HepG2 (cell line): ENCODE measurements around the gene GCNT4. TPM values are rescaled to one million over a fixed set of nuclear protein-coding genes. Genes with fewer than 3 reads are reported as not detected.

Experiments
- ARID4A ChIP-seq: sonication (generic); formaldehyde crosslinking; IDR thresholded peaks from 2 replicates; pipeline ENCODE4 v1.5.0; 2020; ENCODE audit warnings: mild to moderate bottlenecking, missing genetic modification reagents, borderline replicate concordance
- GLI4 ChIP-seq: sonication (generic); formaldehyde crosslinking; IDR thresholded peaks from 2 replicates; pipeline ENCODE4 v1.5.1; 2020; ENCODE audit warnings: missing genetic modification reagents, mild to moderate bottlenecking, moderate library complexity, borderline replicate concordance
- ISL2 ChIP-seq: sonication (generic); formaldehyde crosslinking; IDR thresholded peaks from 2 replicates; pipeline ENCODE4 v1.5.0; 2020; ENCODE audit warnings: missing genetic modification reagents
- MAFG ChIP-seq: sonication (generic); formaldehyde crosslinking; IDR thresholded peaks from 2 replicates; pipeline ENCODE4 v1.5.1; 2020; ENCODE audit warnings: mild to moderate bottlenecking, missing genetic modification reagents
- NFE2L1 ChIP-seq: sonication (generic); formaldehyde crosslinking; IDR thresholded peaks from 2 replicates; pipeline ENCODE4 v1.4.0; 2020; ENCODE audit warnings: missing genetic modification reagents, mild to moderate bottlenecking, borderline replicate concordance
- PTBP1 ChIP-seq: fragments of 200-400 bp; formaldehyde crosslinking; IDR thresholded peaks from 2 replicates; pipeline ENCODE4 v1.6.1; 2018; ENCODE audit warnings: low read length, low read depth; ENCODE audit not compliant: poor library complexity, severe bottlenecking
- RAD21 ChIP-seq: fragments of 450-650 bp; formaldehyde crosslinking; IDR thresholded peaks from 2 replicates; pipeline ENCODE4 v1.5.0; 2020; ENCODE audit warnings: mild to moderate bottlenecking
- RERE ChIP-seq: IDR thresholded peaks from 2 replicates; pipeline ENCODE4 v1.6.1; 2016; ENCODE audit warnings: low read depth, missing genetic modification reagents, missing compliant biosample characterization
- SMARCE1 ChIP-seq: fragments of 450-650 bp; IDR thresholded peaks from 2 replicates; pipeline ENCODE4 v1.6.1; 2017; ENCODE audit warnings: borderline replicate concordance
- SSRP1 ChIP-seq: IDR thresholded peaks from 2 replicates; pipeline ENCODE4 v1.6.1; 2016; ENCODE audit warnings: control low read depth
- TEAD3 ChIP-seq: optimal IDR thresholded peaks from 2 replicates; pipeline ENCODE3; 2016; ENCODE audit warnings: borderline replicate concordance
- ZNF12 ChIP-seq: sonication (generic); formaldehyde crosslinking; IDR thresholded peaks from 2 replicates; pipeline ENCODE4 v1.5.0; 2020; ENCODE audit warnings: missing genetic modification reagents
- ZNF224 ChIP-seq: sonication (generic); formaldehyde crosslinking; IDR thresholded peaks from 2 replicates; pipeline ENCODE4 v1.5.0; 2020; ENCODE audit warnings: mild to moderate bottlenecking, missing genetic modification reagents
- ZNF274 ChIP-seq: sonication (generic); formaldehyde crosslinking; IDR thresholded peaks from 2 replicates; pipeline ENCODE4 v1.5.1; 2020; ENCODE audit warnings: mild to moderate bottlenecking, missing genetic modification reagents
- ZNF343 ChIP-seq: sonication (generic); formaldehyde crosslinking; IDR thresholded peaks from 2 replicates; pipeline ENCODE4 v1.4.0; 2020; ENCODE audit warnings: mild to moderate bottlenecking, missing genetic modification reagents
- ZNF556 ChIP-seq: sonication (generic); formaldehyde crosslinking; IDR thresholded peaks from 2 replicates; pipeline ENCODE4 v1.4.0; 2020; ENCODE audit warnings: mild to moderate bottlenecking, missing genetic modification reagents, borderline replicate concordance
- ZNF720 ChIP-seq: sonication (generic); formaldehyde crosslinking; IDR thresholded peaks from 2 replicates; pipeline ENCODE4 v1.4.0; 2020; ENCODE audit warnings: missing genetic modification reagents
- polyA plus RNA-seq, 8 experiments: library from polyadenylated mRNA; depleted of rRNA in 3 of 8; stranded (reverse) in 7 of 8; unstranded in 1 of 8; fragments of >200 nt; fragmentation: Illumina TruSeq in 4 of 8; extraction: Trizol in 4 of 8; gene quantifications; 2 replicates each; pipeline versions ENCODE4 v1.2.1 to v1.2.3, GENCODE V29; 2011 to 2016; ENCODE audit warnings: low read depth in 4 of 8, missing spikeins in 1 of 8, mixed read lengths in 1 of 8; ENCODE audit not compliant: insufficient read depth in 1 of 8
- total RNA-seq, 5 experiments: library from RNA; depleted of rRNA; stranded (reverse); fragments of >200 nt; fragmentation: Illumina TruSeq; extraction: Trizol; gene quantifications; 2 replicates each; pipeline ENCODE4 v1.2.3, GENCODE V29; 2016; ENCODE audit warnings: low read depth in 1 of 5
- TF ChIP-seq, protein P1 (sequence below): sonication (generic); formaldehyde crosslinking; IDR thresholded peaks from 2 replicates; pipeline ENCODE4 v1.4.0; 2020; ENCODE audit warnings: mild to moderate bottlenecking, missing genetic modification reagents

The GCNT4 gene
- total and polyA plus RNA-seq, 2 of the 13 experiments (the other 11 are each of a cell fraction or from before 2014, with no cell fraction given): 0.22 to 0.38 TPM

DNA sequence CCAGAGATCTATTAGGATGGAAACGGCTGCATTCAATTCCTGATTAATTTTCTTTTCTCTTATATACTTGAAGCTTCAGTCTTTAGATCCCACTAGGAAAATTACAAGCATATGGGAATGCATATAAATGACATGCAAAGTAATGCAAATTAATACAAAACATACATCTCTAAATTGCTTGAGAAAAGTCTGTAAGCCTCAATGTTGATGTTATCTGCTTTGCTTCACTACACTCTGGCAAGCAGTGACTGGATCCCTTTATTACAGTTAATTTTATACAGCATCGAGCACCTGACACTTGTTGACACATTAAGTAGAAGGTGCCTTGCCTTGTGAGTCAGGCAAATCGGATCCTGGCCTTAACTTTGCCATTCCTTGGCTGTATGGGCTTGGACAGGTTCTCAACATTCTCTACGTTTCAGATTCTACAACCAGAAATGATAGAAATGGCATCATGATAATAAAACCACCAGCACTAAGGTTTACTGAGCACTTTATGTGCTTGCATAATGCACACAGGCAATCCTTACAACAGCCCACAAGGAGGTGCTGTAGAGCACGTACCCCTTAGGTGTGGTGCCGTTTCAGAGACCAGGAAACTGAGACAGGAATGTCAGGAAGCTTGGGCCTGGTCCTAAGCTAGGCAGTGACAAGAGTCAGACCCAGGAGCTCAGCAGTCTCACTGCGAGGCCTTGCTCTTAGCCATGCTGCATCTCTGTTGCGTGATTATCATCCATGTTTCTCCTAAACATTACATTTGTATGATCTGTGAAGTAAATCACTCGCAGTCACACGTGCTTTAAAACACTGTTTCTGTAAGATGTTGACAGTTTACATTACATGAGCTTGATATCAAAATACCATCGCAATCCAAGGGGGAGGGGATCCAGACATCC is 2.7 kb downstream of the GCNT4 start (continued):
- TF ChIP-seq RAD21 (CRISPR knock-in tag) (peak; percentile 60; the same call in 1 of the 2 replicates), ZNF224 (CRISPR knock-in tag) (no peak), RERE (CRISPR knock-in tag) (no peak), TEAD3 (CRISPR knock-in tag) (peak; percentile 72), ISL2 (CRISPR knock-in tag) (no peak), SMARCE1 (no peak), ZNF12 (CRISPR knock-in tag) (no peak), SSRP1 (no peak), ZNF274 (CRISPR knock-in tag) (no peak), ARID4A (CRISPR knock-in tag) (no peak), ZNF343 (no peak), ZNF720 (CRISPR knock-in tag) (no peak), MAFG (CRISPR knock-in tag) (no peak), PTBP1 (no peak), ZNF556 (CRISPR knock-in tag) (no peak), NFE2L1 (CRISPR knock-in tag) (no peak), GLI4 (CRISPR knock-in tag) (no peak)
- TF ChIP-seq, protein P1, sequence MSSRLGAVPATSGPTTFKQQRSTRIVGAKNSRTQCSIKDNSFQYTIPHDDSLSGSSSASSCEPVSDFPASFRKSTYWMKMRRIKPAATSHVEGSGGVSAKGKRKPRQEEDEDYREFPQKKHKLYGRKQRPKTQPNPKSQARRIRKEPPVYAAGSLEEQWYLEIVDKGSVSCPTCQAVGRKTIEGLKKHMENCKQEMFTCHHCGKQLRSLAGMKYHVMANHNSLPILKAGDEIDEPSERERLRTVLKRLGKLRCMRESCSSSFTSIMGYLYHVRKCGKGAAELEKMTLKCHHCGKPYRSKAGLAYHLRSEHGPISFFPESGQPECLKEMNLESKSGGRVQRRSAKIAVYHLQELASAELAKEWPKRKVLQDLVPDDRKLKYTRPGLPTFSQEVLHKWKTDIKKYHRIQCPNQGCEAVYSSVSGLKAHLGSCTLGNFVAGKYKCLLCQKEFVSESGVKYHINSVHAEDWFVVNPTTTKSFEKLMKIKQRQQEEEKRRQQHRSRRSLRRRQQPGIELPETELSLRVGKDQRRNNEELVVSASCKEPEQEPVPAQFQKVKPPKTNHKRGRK (CRISPR knock-in tag): no peak
